T-helper 17 cell (primary cell): Measurements from ENCODE around the gene TDRD7. TPM values are rescaled to one million over a fixed set of nuclear protein-coding genes. Genes with fewer than 3 reads are reported as not detected.

ENCODE experiments used
- ATAC-seq: fragments of 150-1000 bp; cut with Tn5 transposase; 2 replicates; pipeline ENCODE4 v1.10.0; 2021; ENCODE audit warnings: mild to moderate bottlenecking, moderate library complexity
- DNase-seq, 3 donors: peaks; one replicate each; pipeline versions ENCODE4 v3.0.0 to v3.0.0-alpha.2; 2020 to 2021
- H3K9me3 ChIP-seq: one replicate; pipeline ENCODE4 v1.7.0; 2013; ENCODE audit warnings: low read length, mild to moderate bottlenecking; ENCODE audit not compliant: control insufficient read depth, poor library complexity, severe bottlenecking
- H3K27ac Mint-ChIP-seq: one replicate; pipeline ENCODE4 v1.8.0; 2022; ENCODE audit warnings: mild to moderate bottlenecking, moderate library complexity, mixed read lengths
- H3K27me3 Mint-ChIP-seq: one replicate; pipeline ENCODE4 v1.8.0; 2022; ENCODE audit warnings: mixed read lengths
- H3K36me3 Mint-ChIP-seq: one replicate; pipeline ENCODE4 v1.8.0; 2022; ENCODE audit warnings: low read depth, mixed read lengths
- H3K4me1 Mint-ChIP-seq: one replicate; pipeline ENCODE4 v1.8.0; 2022; ENCODE audit warnings: mild to moderate bottlenecking, mixed read lengths
- H3K4me3 Mint-ChIP-seq: one replicate; pipeline ENCODE4 v1.8.0; 2022; ENCODE audit warnings: mild to moderate bottlenecking, moderate library complexity, mixed read lengths
- total RNA-seq, 4 donors: library from RNA in 2 of 4; stranded (reverse) in 2 of 4; gene quantifications; one replicate each; pipeline ENCODE4 v1.2.3 and lab custom pipeline; 2022 to 2026

TDRD7 gene
- total RNA-seq, 2 donors from 2014 or later: 8.5 to 10.4 TPM

DNA sequence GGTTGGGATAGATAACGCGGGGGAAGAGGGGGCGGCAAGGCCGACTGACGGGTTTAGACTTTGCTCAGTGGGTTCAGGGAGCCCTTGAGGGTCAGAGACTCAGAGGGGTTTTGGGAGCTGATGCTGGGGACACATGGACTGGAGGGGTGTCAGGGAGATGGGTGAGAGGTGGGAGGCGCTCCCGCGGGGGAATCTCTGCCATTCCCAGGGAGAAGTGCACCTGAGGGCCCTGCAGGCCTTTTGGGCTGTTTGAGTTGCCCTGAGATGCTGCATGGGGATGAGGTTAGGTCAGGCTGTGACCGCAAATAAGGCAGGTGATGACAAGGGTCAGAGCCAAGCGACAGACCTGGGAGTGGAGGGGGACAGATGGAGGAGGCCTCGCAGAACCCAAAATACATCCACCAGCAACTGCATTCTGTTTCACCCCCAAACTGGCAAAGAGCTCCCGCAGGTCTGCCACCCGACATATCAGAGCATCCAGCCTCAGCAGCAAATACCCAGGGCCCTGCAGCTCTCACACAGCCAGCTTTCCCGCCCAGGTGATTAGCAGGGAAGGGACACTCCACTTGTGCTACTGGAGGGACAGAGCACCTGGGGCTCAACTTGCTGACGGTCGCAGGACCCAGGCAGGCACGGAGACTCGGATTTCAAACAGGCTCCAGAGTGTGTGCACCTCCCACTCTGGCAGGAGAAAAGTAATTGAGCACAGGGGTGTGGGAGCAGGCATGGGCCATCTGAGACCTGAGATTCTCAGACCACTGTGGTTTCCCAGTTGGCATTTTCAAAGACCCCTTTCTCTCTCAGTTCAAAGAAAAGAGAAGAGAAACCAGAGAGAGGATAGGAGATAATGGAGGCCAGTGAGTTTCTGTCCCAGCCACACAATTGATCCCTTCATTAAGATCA is 116.0 kb downstream of the TDRD7 start:
- no peaks in the 10 kb centered on the region for H3K36me3 Mint-ChIP-seq
- H3K4me1 Mint-ChIP-seq: no peaks in the 10 kb centered on the region
- DNase-seq (no peak), ATAC-seq (no peak)
- H3K27me3 Mint-ChIP-seq: peaks cover 10% of the 10 kb centered on the region
- no peaks in the 10 kb centered on the region for H3K9me3 ChIP-seq
- no peak overlapping the region for H3K4me3 Mint-ChIP-seq
- H3K27ac Mint-ChIP-seq: no peak overlapping the region

DNA sequence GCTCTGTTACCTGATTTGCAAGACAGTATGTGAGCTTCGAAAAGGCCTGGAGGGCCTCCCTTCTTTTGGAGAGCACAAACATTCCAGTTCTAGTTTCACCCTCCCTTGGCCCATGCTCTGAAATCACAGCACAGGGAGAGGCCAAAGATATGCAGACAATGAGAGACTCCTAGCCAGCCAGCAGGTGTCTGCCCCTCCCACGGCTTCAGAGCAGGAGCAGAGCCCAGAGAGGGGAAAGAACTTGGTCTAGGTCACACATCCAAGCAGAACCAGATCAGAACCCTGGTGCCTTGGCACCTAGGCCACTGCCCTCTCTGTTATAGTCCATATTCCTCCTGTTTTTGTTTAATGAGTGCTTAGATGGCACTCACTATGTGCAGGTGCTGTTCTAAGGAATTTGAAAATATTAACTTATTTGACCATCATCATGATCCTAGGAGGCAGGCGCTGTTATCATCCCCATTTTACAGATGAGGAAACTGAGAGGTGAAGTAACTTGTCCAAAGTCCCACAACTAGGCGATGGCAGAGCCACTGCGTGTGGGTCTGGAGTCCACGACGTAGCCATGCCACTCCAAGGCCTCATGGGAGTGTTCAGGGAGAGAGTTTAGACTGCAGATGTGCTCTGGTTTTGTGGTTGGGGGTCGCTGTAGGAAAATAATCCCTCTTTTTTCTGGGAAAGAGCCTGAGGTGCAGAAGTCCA is 116.8 kb downstream of the TDRD7 start:
- Mint-ChIP-seq H3K36me3 (no peaks in the 10 kb centered on the region), H3K27me3 (peaks cover 10% of the 10 kb centered on the region), H3K4me3 (no peak overlapping the region), H3K27ac (no peak overlapping the region), H3K4me1 (no peaks in the 10 kb centered on the region)
- ATAC-seq (no peak), DNase-seq (no peak)
- H3K9me3 ChIP-seq: no peaks in the 10 kb centered on the region

DNA sequence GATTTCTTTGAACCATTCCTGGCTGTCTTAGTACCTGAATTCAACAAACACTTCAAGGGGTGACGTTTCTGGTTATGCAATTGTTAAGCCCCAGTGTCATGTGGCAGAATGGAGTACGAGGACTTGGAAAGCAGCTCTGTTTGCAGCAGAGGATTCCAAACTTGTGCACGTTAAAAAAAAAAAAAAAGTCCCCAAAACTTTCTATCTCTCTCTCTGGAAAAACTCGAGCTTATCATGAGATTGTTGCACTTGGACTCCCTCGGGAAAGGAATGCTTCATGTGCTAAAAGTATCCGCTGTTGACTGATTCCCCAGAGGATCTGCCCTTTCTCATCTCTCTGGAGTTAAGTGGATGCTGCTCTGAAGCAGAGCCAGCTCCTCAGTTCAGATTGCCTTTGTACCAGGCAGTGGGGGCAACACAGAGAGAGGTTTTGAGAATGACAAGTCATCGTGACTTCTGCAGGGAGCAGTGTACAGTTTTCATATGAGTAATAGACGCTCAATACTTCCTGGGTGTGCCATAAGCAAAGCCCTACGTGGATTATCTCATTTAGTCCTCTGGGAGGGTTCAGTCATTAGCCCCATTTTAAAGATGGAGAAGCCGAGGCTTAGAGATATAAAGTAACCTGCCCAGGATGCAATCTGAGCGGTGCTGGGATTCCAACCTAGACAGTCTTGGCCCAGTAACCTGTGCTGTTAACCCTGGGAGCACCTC is 117.6 kb downstream of the TDRD7 start:
- no peaks in the 10 kb centered on the region for H3K9me3 ChIP-seq
- Mint-ChIP-seq H3K36me3 (no peaks in the 10 kb centered on the region), H3K4me3 (no peak overlapping the region), H3K4me1 (no peaks in the 10 kb centered on the region), H3K27me3 (peaks cover 10% of the 10 kb centered on the region), H3K27ac (peak overlapping the region; percentile 47)
- ATAC-seq (no peak), DNase-seq (no peak)

DNA sequence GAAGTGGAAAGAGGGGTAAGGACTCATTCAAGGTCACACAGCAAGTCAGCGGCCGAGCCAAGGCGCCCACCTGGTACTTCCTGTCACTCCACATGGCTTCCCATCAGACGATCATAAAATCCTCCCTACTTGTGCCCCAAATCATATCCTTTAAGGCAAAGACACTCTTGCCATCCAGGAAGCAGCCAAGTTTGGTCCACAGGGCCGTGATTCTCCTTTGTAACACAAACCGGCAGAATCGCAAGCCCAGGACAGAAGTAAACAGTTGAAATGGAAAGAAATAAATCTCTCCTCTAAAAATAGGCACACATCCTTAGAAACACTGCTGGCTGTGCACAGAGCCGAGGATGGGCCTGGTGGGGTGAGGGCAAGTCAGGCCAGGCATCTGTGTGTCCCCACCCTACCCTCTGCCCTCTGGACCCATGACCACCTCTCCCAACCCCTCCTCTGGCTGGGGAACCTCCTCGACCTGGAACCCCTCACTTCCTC is 120.0 kb downstream of the TDRD7 start:
- Mint-ChIP-seq H3K36me3 (no peaks in the 10 kb centered on the region), H3K27me3 (peaks cover 20% of the 10 kb centered on the region), H3K4me1 (no peaks in the 10 kb centered on the region), H3K4me3 (no peak overlapping the region), H3K27ac (no peak overlapping the region)
- ATAC-seq (no peak), DNase-seq (no peak)
- H3K9me3 ChIP-seq: no peaks in the 10 kb centered on the region

DNA sequence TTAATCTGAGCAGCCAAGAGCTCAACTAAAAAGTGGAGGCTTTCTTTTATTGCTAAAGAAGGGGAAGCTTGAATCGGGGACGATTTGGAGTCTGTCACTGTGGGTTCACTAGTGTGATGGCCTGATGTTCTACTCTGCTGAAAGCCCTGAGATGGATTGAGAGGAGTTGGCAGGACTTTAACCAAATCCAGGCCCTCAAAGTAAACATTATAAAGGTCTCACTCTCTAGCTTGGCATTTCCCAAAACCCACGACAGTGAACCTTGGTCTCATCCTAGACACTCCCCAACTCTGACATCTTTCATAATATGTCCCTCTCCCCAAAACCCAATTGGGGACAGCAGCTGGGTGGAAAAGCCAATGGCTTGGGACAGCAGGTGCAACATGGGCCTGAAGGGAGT is 122.3 kb downstream of the TDRD7 start:
- no peak for ATAC-seq
- peaks cover 34% of the 10 kb centered on the region for H3K27me3 Mint-ChIP-seq
- DNase-seq: no peak
- H3K36me3 Mint-ChIP-seq: no peaks in the 10 kb centered on the region
- H3K4me1 Mint-ChIP-seq: no peaks in the 10 kb centered on the region
- no peaks in the 10 kb centered on the region for H3K9me3 ChIP-seq
- H3K27ac Mint-ChIP-seq: no peak overlapping the region
- no peak overlapping the region for H3K4me3 Mint-ChIP-seq

DNA sequence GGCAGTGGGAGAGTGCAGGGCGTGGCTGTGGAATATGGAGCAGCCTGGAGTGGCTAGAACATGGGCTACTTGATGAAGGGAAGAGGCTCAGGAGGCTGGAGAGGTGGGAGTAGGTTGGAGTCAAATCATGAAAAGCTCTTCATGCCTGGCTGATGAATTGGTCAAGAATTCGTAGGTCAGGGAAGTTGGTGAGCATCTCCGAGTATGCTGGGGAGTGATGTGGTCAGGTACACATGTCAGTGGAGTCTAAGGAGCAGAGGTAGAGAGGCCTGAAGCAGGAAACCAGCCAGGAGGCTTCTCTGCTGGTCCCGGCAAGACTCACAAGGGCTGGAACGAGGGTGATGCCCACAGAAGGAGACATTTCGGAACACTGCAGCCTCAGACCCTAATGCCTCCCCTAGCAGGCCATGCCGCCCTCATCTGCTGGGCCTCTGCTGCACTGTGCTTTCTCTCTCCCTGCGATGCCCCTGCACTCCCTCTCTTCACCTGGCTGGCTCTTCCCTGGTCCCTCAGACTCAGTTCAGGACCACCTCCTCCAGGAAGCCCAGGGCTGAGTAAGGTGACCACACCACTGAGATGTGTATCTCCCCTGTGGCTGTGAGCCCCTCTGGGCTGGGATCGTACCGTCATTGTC is 123.2 kb downstream of the TDRD7 start:
- no peak for DNase-seq
- H3K27ac Mint-ChIP-seq: no peak overlapping the region
- H3K36me3 Mint-ChIP-seq: no peaks in the 10 kb centered on the region
- peaks cover 28% of the 10 kb centered on the region for H3K27me3 Mint-ChIP-seq
- no peaks in the 10 kb centered on the region for H3K4me1 Mint-ChIP-seq
- no peak for ATAC-seq
- H3K4me3 Mint-ChIP-seq: no peak overlapping the region
- H3K9me3 ChIP-seq: no peaks in the 10 kb centered on the region

DNA sequence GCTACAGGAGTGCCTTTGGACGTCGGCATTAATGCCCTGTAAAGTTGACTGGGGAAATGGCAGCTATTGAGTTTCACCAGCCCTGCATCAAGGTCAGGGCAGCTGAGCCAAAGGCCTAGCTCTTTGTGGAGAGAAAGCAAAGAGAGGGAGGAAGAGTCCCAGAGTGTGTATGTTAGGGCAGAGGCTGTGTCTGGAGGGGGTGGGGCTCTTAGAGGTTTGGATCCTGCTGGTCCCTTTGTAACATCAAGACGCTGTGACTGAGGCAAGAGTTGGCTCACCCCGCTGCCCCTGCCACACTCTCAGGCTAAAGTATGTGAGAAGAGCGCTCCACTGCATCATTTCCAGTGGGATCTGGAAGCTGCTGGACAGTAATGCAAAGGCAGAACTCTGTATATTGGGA is 123.9 kb downstream of the TDRD7 start:
- H3K27me3 Mint-ChIP-seq: peaks cover 28% of the 10 kb centered on the region
- H3K4me1 Mint-ChIP-seq: no peaks in the 10 kb centered on the region
- peak overlapping the region; percentile 63 for H3K27ac Mint-ChIP-seq
- H3K4me3 Mint-ChIP-seq: no peak overlapping the region
- ATAC-seq (no peak), DNase-seq (no peak)
- H3K9me3 ChIP-seq: no peaks in the 10 kb centered on the region
- H3K36me3 Mint-ChIP-seq: no peaks in the 10 kb centered on the region

DNA sequence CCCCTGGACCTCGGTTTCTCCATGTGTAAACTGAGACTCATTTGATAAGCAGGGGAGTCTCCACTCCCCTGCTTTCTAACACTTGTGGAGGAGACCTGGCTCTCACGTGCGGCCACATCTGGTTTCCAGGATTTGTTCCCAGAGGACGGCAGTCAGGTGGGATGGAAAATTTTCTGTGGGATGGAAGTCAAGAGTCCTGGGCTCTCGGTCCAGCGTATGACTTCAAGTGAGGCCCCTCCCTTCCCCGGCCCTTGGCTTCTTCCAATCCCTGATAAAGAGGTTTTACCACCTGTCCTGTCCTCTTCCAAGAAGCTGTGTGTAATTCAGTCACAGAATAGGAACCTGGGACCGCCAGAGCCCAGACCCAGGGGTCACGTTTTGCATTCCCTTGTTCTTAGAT is 124.6 kb downstream of the TDRD7 start:
- no peak overlapping the region for H3K4me3 Mint-ChIP-seq
- peaks cover 28% of the 10 kb centered on the region for H3K27me3 Mint-ChIP-seq
- H3K4me1 Mint-ChIP-seq: no peaks in the 10 kb centered on the region
- no peaks in the 10 kb centered on the region for H3K9me3 ChIP-seq
- no peak overlapping the region for H3K27ac Mint-ChIP-seq
- DNase-seq (no peak), ATAC-seq (no peak)
- H3K36me3 Mint-ChIP-seq: no peaks in the 10 kb centered on the region

DNA sequence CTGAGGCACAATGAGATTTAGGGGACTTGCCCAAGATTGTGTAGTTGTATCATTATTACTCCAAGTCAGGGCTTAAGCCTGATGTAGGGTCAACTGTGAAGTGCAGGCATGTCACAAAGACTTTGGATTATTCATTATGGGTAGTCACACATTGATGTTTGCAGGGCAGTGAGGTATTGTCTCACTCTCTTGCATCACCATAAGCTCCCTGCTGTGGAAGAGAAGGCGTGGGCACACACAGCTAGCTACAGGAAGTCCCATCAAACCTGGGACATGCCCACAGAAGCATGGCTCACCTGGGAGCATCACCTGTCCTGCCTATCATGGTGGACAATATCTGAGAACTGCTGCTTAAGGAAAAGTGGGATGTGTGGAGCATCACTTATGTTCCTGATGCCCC is 131.7 kb downstream of the TDRD7 start:
- Mint-ChIP-seq H3K36me3 (no peaks in the 10 kb centered on the region), H3K4me1 (no peaks in the 10 kb centered on the region), H3K4me3 (no peak overlapping the region), H3K27ac (no peak overlapping the region), H3K27me3 (peaks cover 14% of the 10 kb centered on the region)
- no peak for DNase-seq
- H3K9me3 ChIP-seq: no peaks in the 10 kb centered on the region
- ATAC-seq: no peak

DNA sequence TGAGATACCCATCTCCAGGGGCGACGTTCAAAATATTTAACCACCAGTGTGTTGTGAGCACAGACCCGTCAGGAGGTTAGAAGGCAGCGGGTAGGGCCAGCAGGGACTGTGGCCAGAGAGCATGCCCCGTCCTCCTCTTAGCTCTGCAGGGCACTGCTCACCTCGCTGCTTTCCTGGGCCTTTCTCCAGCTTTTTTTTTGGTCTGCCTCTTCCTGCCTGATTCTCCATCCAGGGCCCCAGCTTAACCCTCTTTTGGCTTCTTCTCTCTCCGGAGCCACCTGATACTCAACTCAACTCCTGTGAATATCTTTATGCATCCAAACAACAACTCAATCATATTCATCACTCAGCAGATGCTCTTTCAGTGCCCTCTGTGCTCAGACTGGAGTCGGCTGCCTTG is 133.6 kb downstream of the TDRD7 start:
- H3K4me1 Mint-ChIP-seq: no peaks in the 10 kb centered on the region
- ATAC-seq: no peak
- peaks cover 15% of the 10 kb centered on the region for H3K27me3 Mint-ChIP-seq
- no peaks in the 10 kb centered on the region for H3K36me3 Mint-ChIP-seq
- H3K9me3 ChIP-seq: no peaks in the 10 kb centered on the region
- no peak overlapping the region for H3K4me3 Mint-ChIP-seq
- H3K27ac Mint-ChIP-seq: no peak overlapping the region
- DNase-seq: no peak
